SJCRH30 (cell line): ENCODE results near the gene NOC2L. TPM values are rescaled to one million over a fixed set of nuclear protein-coding genes. Genes with fewer than 3 reads are reported as not detected.
"Not testable (repeated sequence)": the region's sequence is repeated elsewhere in the genome, so short reads cannot be mapped to it uniquely, and the experiment has no call there.

Source experiments
- DNase-seq, 2 experiments: peaks; one replicate each; pipeline ENCODE4 v3.0.0-alpha.2; 2015 to 2020
- H3K27ac ChIP-seq: fragments of 250-450 bp; sonication (Bioruptor Pico); 2 replicates; pipeline ENCODE4 v1.5.1; 2020; ENCODE audit warnings: mild to moderate bottlenecking, moderate library complexity
- H3K27me3 ChIP-seq: fragments of 250-450 bp; sonication (Bioruptor Pico); 2 replicates; pipeline ENCODE4 v1.5.1; 2020; ENCODE audit warnings: mild to moderate bottlenecking, moderate library complexity
- H3K36me3 ChIP-seq: fragments of 250-450 bp; sonication (Bioruptor Pico); 2 replicates; pipeline ENCODE4 v1.5.1; 2020; ENCODE audit warnings: mild to moderate bottlenecking, moderate library complexity
- H3K4me1 ChIP-seq: fragments of 250-450 bp; sonication (Bioruptor Pico); 2 replicates; pipeline ENCODE4 v1.5.1; 2020; ENCODE audit warnings: mild to moderate bottlenecking, moderate library complexity
- H3K4me3 ChIP-seq: fragments of 250-450 bp; sonication (Bioruptor Pico); 2 replicates; pipeline ENCODE4 v1.5.1; 2020; ENCODE audit warnings: mild to moderate bottlenecking, moderate library complexity
- H3K9me3 ChIP-seq: fragments of 250-450 bp; sonication (Bioruptor Pico); replicated peaks from 2 replicates; pipeline ENCODE4 v1.5.1; 2020; ENCODE audit warnings: mild to moderate bottlenecking, moderate library complexity
- total RNA-seq: library from RNA; depleted of rRNA; stranded (reverse); fragments of >200 nt; shearing (Covaris generic); gene quantifications from 2 replicates; pipeline ENCODE4 v1.2.3, GENCODE V29; 2014; rRNA removed

The NOC2L gene
- total RNA-seq, 1 experiment from 2014 or later = 147 TPM

- H3K27ac ChIP-seq = no peak overlapping the region
- DNase-seq = no peak
- peaks cover 3% of the 10 kb centered on the region; the same call in 1 of the 2 replicates for H3K4me1 ChIP-seq
- no peaks in the 10 kb centered on the region for H3K36me3 ChIP-seq
- H3K9me3 ChIP-seq = no peaks in the 10 kb centered on the region
- H3K4me3 ChIP-seq = no peak overlapping the region
- H3K27me3 ChIP-seq = no peaks in the 10 kb centered on the region
Measured at GRCh38 chr1:903305-903704, 55.8 kb downstream of the NOC2L start.

- Histone ChIP-seq H3K4me1 (peaks cover 4% of the 10 kb centered on the region; the same call in 1 of the 2 replicates), H3K9me3 (no peaks in the 10 kb centered on the region), H3K27me3 (no peaks in the 10 kb centered on the region), H3K36me3 (no peaks in the 10 kb centered on the region), H3K4me3 (no peak overlapping the region), H3K27ac (no peak overlapping the region)
- no peak for DNase-seq
Measured at GRCh38 chr1:902802-903201, 56.3 kb downstream of the NOC2L start.

GRCh38 chr1:901108-901859 is 57.8 kb downstream of the NOC2L start:
- Histone ChIP-seq H3K4me1 (peaks cover 4% of the 10 kb centered on the region; the same call in 1 of the 2 replicates), H3K4me3 (no peak overlapping the region), H3K27me3 (no peaks in the 10 kb centered on the region), H3K9me3 (no peaks in the 10 kb centered on the region), H3K36me3 (no peaks in the 10 kb centered on the region), H3K27ac (no peak overlapping the region)
- no peak for DNase-seq

- no peaks in the 10 kb centered on the region for H3K36me3 ChIP-seq
- DNase-seq = no peak
- H3K27ac ChIP-seq = no peak overlapping the region
- no peaks in the 10 kb centered on the region for H3K9me3 ChIP-seq
- H3K27me3 ChIP-seq = no peaks in the 10 kb centered on the region
- H3K4me1 ChIP-seq = peaks cover 4% of the 10 kb centered on the region; the same call in 1 of the 2 replicates
- H3K4me3 ChIP-seq = no peak overlapping the region
Measured at GRCh38 chr1:899636-900317, 59.3 kb downstream of the NOC2L start.

GRCh38 chr1:897951-898350 is 61.1 kb downstream of the NOC2L start:
- DNase-seq = not testable (repeated sequence)

GRCh38 chr1:897226-897625 is 61.8 kb downstream of the NOC2L start:
- no peak for DNase-seq
- Histone ChIP-seq H3K27me3 (no peaks in the 10 kb centered on the region), H3K4me1 (peaks cover 4% of the 10 kb centered on the region; the same call in 1 of the 2 replicates), H3K36me3 (no peaks in the 10 kb centered on the region), H3K9me3 (no peaks in the 10 kb centered on the region), H3K27ac (no peak overlapping the region), H3K4me3 (no peak overlapping the region)

More at GRCh38 chr1:897951-898350, 61.1 kb downstream of the NOC2L start:
- not testable (repeated sequence) for H3K4me1 ChIP-seq, H3K9me3 ChIP-seq, H3K4me3 ChIP-seq, H3K27ac ChIP-seq, H3K36me3 ChIP-seq, H3K27me3 ChIP-seq

Other genes with a start within 250 kb of the NOC2L start
- gene SAMD11, start 35.3 kb downstream of the NOC2L start, total RNA-seq = 39.0 and 39.2 TPM in 2 replicates
- gene KLHL17, start 1.3 kb upstream of the NOC2L start, total RNA-seq = 8.4 and 15.1 TPM in 2 replicates
- 0.04 and 0.05 TPM in 2 replicates for gene PLEKHN1, start 7.2 kb upstream of the NOC2L start, total RNA-seq
- gene PERM1, start 22.8 kb upstream of the NOC2L start, total RNA-seq = 0.13 TPM in 1 of 2 replicates, not detected in the other
- gene HES4, start 40.8 kb upstream of the NOC2L start, total RNA-seq = 15.3 and 15.9 TPM in 2 replicates
- gene ISG15, start 54.2 kb upstream of the NOC2L start, total RNA-seq = 5.1 and 12.6 TPM in 2 replicates
- gene AGRN, start 60.9 kb upstream of the NOC2L start, total RNA-seq = 10.4 and 13.7 TPM in 2 replicates
- not detected in 2 replicates for gene RNF223, start 115.0 kb upstream of the NOC2L start, total RNA-seq
- 19.9 and 20.8 TPM in 2 replicates for gene C1orf159, start 156.8 kb upstream of the NOC2L start, total RNA-seq
- 0.42 and 0.73 TPM in 2 replicates for gene TTLL10, start 214.6 kb upstream of the NOC2L start, total RNA-seq
- gene TNFRSF18, start 247.3 kb upstream of the NOC2L start, total RNA-seq = 0.33 and 0.93 TPM in 2 replicates